ENCODE results near the gene DYNC1I2.

GRCh38 chr2:171794918-171795317, 107.6 kb downstream of the DYNC1I2 start:
- no peak for TF ChIP-seq CTCF (IDR thresholded peaks at IDR 0.05; ENCODE audit: insufficient read depth, low read depth, low read length)
- TF ChIP-seq EZH2 (IDR thresholded peaks at IDR 0.05; ENCODE audit: insufficient read depth, low read length), result no peak
